AG10803 (cell line): Measurements from ENCODE around the gene CCRL2.

ENCODE experiments used
- DNase-seq: peaks from one replicate; pipeline ENCODE4 v3.0.0; 2010; ENCODE audit warnings: low read depth
- H3K4me3 ChIP-seq: 2 replicates; pipeline ENCODE4 v1.5.1; 2011; ENCODE audit warnings: mild to moderate bottlenecking, low read length, control low read depth
- TF ChIP-seq, protein P1 (sequence below): conservative IDR thresholded peaks from 2 replicates; pipeline ENCODE4 v1.5.1; 2011; ENCODE audit warnings: mild to moderate bottlenecking, low read length, control low read depth, inconsistent platforms

Gene CCRL2

DNA sequence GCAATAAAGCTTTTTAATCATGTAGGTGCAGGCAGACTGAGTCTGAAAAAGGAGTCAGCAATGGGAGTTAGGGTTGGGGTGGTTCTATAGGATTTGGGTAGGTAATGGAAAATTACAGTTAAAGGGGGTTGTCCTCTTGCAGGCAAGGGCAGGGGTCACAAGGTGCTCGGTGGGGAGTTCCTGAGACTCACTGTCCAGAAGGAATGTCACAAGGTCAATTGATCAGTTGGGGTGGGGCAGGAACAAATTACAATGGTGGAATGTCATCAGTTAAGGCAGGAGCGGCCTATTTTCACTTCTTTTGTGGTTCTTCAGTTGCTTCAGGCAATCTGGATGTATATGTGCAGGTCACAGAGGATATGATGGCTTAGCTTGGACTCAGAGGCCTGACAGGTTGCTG lies 14.0 kb upstream of the CCRL2 start:
- no peak for DNase-seq
- no peak overlapping the region for H3K4me3 ChIP-seq
- TF ChIP-seq, protein P1, sequence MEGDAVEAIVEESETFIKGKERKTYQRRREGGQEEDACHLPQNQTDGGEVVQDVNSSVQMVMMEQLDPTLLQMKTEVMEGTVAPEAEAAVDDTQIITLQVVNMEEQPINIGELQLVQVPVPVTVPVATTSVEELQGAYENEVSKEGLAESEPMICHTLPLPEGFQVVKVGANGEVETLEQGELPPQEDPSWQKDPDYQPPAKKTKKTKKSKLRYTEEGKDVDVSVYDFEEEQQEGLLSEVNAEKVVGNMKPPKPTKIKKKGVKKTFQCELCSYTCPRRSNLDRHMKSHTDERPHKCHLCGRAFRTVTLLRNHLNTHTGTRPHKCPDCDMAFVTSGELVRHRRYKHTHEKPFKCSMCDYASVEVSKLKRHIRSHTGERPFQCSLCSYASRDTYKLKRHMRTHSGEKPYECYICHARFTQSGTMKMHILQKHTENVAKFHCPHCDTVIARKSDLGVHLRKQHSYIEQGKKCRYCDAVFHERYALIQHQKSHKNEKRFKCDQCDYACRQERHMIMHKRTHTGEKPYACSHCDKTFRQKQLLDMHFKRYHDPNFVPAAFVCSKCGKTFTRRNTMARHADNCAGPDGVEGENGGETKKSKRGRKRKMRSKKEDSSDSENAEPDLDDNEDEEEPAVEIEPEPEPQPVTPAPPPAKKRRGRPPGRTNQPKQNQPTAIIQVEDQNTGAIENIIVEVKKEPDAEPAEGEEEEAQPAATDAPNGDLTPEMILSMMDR: no peak

DNA sequence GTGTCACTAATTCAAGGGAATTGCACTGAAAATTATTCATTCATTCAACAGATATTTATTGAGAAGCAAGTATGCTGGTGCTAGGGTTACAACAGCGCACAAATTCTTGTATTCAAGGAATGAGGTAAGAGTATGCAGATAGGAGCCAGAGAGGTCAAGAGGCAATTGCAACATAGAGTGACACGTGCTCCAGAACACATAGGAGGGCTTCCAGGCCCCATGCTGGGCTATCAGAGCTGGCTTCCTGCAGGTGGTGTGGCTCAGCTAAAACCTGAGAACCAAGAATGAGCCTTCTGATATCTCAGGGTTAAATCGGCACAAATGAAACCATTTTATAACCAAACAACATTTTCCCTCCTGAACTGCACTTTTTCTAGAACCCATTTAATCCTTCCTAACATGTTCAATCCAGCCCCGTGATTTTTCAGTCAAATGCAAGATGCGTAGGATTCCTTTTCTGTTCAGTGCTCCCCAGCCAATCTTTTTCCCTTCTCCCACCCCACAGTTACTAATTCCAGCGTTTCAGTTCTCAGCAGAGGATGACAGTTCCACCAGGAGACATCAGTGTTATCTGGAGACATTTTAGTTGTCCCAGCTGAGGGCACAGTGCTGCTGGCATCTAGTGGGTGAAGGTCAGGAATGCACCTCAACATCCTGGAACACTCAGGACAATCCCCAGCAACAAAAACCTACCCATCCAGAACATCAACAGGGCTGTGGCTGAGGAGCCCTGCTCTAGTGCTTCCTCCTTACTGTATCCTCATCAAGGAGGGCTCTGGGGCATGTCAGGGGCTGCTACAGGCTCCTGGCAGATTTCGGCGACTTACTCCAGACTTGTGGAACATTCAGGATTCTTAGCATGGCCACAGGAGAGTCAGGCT lies 13.3 kb upstream of the CCRL2 start:
- no peak for DNase-seq
- TF ChIP-seq, protein P1: no peak
- no peak overlapping the region for H3K4me3 ChIP-seq

DNA sequence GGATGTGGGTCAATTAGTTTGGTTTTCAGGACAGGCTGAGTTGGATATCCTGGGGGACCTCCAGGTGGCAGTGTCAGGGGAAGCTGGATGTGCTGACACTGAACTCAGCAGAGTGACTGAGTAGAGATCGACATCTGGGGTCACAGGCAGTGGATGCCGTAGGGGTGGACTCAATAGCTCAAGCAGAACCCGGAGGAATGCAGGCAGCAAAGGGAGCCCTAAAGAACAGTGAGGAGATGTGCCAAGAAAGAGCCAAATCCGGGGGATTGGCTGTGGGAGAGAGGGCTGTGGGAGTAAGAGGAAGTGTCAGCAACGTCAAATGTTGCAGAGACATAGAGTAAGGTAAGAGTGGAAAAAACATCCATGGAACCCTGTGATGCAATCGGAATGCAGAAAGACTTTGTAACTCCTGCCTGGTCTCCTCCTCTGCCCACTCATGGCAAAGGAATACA lies 11.8 kb upstream of the CCRL2 start:
- TF ChIP-seq, protein P1: no peak
- H3K4me3 ChIP-seq: no peak overlapping the region
- DNase-seq: no peak

DNA sequence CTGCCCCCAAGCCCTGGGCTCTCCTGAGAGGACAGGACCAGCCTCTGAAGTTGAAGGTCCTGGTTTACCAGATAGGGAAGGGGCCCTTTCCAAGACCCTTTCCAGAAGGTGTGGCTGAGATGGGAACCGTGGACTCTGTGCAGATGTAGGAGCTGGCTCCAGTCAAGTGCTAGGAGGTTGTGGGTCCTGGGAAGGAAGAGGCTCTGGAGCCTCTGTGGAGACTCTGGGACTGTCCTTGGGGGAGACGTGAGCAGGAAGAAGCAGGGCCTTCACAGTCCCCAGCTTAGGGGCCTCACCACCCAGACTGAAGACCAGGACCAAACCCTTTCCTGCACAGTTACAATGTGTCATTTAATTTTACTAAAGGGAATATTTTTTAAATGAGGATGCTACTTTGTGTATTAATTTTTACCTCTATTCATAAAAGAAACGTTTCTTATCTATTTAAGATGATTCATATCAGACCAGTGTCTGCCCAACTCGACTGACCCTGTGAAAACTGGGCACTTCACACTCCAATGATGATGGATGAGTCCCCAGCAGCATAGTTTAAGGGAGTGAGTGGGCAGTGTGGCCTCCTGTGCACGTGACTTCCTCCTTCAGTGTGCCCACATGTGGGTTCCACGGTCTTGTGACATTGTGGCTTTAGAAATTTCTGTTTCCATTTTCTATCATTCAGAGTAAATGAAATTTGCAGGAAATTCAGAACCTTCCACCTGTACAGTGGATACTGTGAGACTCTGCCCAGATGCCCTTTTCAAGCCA lies 11.1 kb upstream of the CCRL2 start:
- TF ChIP-seq, protein P1: no peak
- DNase-seq: no peak
- no peak overlapping the region for H3K4me3 ChIP-seq

DNA sequence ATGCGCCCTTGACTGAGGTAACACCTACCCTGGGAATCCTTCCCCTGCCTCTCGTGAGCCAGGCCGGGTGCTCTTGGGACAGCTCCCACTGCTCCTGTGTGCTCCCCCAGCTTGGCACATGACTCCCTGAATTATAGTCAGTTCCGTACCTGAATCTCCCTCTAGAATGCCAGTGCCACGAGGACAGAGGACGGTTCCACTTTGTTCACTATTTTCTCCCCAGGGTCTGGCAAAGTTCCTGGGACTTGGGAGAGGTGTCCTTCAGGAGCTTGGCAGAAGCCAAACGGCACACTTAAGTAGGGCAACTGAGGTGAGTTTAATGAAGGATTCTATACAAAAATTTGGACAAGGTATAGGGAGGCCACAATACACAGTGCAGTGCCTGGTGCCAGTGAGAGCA lies 9.9 kb upstream of the CCRL2 start:
- TF ChIP-seq, protein P1: no peak

DNA sequence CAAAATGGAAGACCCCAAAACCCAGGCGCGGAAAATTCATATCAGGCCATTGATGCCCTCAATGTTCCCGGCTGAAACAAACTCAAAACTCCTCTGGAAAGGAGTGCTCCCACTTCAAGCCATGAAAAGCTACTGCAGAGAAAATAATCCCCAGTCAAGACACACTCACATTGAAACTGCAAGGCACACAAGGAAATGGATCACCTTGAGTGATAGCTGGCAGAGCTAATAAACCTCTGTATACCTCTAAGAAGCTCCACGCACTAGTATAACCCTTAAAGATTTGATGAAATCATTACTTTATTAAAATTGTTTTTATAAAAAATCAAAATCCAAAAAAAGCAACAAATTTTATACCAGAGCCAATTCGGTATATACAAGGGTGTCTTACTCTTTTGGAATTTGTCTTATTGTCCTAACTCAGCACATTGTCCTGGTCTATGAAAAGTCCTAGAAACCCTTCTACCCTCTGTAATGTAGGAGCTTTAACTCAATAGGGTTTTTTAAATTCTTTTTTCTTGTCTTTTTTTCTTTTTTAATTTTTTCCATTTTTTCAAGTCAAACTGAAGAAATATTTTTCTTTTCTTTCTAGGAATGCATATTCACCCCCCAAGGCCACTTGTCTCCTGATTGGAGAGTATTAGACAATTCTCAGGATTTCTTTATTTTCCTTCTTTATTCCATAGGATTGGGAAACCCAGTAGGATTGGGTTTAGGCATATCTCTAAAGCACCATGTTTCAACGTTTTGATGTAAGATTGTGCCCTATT lies 8.7 kb upstream of the CCRL2 start:
- TF ChIP-seq, protein P1: no peak
- H3K4me3 ChIP-seq: no peak overlapping the region

More for the DNA sequence above, 9.9 kb upstream of the CCRL2 start:
- no peak overlapping the region for H3K4me3 ChIP-seq
- no peak for DNase-seq

More for the DNA sequence above, 8.7 kb upstream of the CCRL2 start:
- DNase-seq: no peak
